GM12891 (cell line): ENCODE measurements around the gene OBP2B.

Experiments
- DNase-seq: peaks from one replicate; pipeline ENCODE4 v3.0.0; 2011; ENCODE audit warnings: low spot score; ENCODE audit not compliant: insufficient read length
- FAIRE-seq: peaks from 2 replicates; lab custom pipeline; 2011; peaks lifted over from hg19 to GRCh38; lab: Jason Lieb, UNC
- PAX5 ChIP-seq: IDR thresholded peaks from 2 replicates; pipeline ENCODE4 v1.6.1; 2011; ENCODE audit warnings: low read length, moderate library complexity, mild to moderate bottlenecking; ENCODE audit not compliant: insufficient read depth, severe bottlenecking
- POLR2A ChIP-seq: IDR thresholded peaks from 2 replicates; pipeline ENCODE4 v1.6.1; 2011; ENCODE audit warnings: low read depth, low read length, control low read depth
- POLR2AphosphoS5 ChIP-seq: IDR thresholded peaks from 2 replicates; pipeline ENCODE4 v1.6.1; 2011; ENCODE audit warnings: low read depth, low read length, control low read depth
- POU2F2 ChIP-seq: IDR thresholded peaks from 2 replicates; pipeline ENCODE4 v1.6.1; 2011; ENCODE audit warnings: low read depth, mild to moderate bottlenecking, control low read depth, low read length, moderate library complexity
- SPI1 ChIP-seq: IDR thresholded peaks from 2 replicates; pipeline ENCODE4 v1.6.1; 2011; ENCODE audit warnings: low read depth, low read length, control low read depth
- TAF1 ChIP-seq: IDR thresholded peaks from 2 replicates; pipeline ENCODE4 v1.6.1; 2011; ENCODE audit warnings: low read depth, low read length, control low read depth

OBP2B gene

DNA sequence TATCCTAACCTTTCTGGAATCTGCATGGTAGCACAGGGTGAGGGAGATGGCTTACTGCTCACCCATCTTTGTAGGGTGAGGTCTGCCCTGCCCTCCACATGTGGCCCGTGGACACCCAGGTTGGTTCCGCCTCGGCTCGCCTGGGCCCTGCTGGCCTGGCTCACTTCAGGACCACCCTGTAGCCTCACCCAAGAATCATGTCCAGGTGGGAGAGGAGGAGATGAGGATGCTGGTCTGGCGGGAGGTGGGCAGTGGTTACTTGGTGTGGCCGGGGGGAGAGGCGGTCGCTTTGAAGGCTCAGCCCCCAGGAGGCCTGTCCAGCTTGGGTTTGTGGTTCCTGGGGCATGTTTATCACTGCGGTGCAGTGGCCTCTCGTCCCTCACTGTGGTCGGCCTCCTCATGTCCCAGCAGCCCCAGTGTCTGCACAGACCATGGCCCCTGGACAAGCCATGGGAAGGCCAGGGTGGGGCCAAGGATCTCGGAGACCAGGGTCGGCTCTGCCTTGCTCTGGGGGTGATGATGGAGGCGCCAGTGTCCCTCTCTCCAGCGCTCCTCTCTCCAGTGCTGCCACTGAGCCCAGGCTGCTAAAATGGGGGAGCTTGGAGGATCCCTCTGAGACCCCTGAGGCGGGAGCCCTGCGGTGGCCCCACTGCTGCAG is 4.6 kb downstream of the OBP2B start:
- TF ChIP-seq POLR2AphosphoS5 (no peak), SPI1 (no peak), PAX5 (no peak), POU2F2 (no peak), TAF1 (no peak), POLR2A (no peak)
- DNase-seq (no peak), FAIRE-seq (no peak)

DNA sequence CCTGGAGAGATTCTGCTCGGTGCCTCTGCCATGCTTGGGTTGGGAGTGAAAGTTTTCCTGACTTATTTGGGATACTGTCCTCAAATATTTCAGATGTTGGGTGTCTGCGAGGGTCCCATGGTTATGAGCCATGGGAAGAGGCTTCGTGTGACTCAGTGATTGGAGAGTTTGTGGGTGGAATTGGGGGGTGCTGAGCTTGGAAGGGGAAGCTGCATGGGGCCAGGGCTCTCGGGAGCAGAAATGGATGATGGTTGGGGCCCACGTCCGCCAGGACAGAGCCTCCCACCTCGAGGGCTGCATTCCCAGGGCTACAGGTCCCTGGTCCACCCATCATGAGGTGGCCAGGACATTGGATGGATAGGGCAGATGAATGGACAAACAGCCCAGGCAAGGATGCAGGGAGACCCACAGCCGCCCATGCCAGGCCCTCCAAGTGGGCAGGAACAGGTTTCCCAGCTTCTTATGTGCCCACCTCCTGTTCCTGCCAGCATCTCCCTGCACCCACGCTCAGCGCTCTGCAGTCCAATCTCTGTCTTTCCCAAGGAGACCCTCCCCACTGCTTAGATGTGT is 5.5 kb downstream of the OBP2B start:
- DNase-seq (no peak), FAIRE-seq (no peak)

DNA sequence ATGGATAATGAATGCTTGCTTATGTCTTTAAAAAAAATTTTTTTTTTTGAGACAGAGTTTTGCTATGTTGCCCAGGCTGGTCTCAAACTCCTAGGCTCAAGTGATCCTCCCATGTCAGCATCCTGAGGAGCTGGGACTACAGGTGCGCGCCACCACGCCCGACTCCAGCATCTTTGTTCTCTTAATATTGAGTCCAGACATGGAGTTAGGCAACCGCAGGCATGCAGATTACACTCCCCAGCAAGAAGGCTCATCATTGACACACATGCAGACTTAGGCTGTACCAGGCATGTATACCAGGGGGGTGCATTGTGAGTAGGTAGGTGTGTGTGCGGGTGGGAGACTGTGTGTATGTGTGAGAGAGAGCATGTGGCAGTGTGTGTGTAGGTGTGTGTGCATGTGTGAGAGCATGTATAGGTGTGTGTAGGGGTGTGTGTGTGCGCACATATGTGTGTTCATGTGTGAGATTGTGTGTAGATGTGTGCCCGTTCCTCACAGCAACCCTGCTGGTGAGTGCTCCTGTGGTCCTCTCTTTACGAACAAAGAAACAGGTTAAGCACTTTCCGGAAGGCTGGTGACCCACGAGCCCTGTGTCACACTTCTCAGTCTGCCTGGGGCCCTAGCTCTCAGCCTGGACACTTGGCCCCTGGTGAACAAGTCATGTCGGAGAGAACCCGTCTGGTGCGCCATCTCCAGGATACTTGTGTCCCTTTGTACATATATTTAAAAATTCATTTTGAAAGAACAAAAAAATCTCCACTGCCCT is 6.2 kb downstream of the OBP2B start:
- DNase-seq (no peak), FAIRE-seq (no peak)
- TF ChIP-seq POU2F2 = no peak
- no peak for TF ChIP-seq POLR2A
- no peak for TF ChIP-seq SPI1
- TF ChIP-seq TAF1 = no peak
- TF ChIP-seq POLR2AphosphoS5 = no peak
- TF ChIP-seq PAX5 = no peak

More for the DNA sequence above, 5.5 kb downstream of the OBP2B start:
- TF ChIP-seq POLR2A = no peak
- no peak for TF ChIP-seq POLR2AphosphoS5
- no peak for TF ChIP-seq PAX5
- no peak for TF ChIP-seq POU2F2
- no peak for TF ChIP-seq SPI1
- TF ChIP-seq TAF1 = no peak

DNA sequence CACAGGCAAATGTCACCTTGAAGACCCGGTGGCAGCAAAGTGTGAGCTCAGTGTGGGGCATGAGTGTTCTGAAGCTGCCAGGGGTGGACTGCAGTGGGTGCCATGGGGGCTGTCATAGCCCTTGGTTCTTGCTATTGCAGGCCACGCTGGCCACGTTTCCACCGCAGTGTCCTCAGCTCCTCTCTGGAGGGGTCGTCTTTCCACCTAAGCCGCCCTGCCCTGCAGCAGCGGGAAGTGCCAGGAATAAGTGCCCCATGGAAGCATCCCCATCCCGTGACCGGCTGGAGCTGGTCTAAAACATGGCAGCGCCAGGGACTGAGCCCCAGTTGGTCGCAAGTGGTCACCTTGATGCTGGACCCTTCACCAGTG is 6.9 kb downstream of the OBP2B start:
- DNase-seq (no peak), FAIRE-seq (no peak)
- TF ChIP-seq SPI1 (no peak), TAF1 (no peak), POU2F2 (no peak), POLR2AphosphoS5 (no peak), PAX5 (no peak), POLR2A (no peak)

DNA sequence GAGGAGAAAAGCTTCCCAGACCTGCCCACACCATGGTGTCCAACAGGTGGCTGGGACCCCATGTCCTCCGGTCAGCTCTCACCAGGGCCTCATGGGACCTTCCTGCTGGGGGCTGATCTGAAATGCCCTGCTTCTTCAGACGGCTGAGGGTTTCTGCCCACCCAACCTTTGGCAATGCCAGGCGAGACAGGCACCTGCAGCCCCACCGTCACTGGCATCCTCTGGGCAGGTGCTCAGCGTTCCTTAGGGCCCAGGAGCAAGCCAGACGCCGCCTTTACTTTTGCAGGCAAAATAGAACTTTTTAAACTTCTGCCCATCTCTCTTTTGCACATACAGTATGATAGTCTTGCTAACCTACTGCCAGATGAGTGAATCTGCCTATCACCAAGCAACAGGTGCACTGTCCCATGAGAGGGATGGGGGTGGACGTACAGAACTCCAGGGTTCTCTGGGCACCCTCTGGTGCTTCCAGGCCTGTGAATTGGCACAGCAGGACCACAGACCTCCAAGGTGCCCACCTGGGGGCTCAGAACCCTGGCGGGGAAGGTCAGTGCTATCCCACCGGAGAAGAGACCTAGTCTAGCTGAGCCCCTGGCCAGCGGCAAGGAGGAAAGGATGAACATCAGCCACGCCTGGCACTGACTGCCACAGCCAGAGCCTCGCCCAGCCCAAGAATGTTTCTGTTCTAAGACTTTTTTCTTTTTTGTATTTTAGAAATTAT is 7.5 kb downstream of the OBP2B start:
- no peak for FAIRE-seq
- TF ChIP-seq PAX5 = no peak
- TF ChIP-seq POLR2AphosphoS5 = no peak
- DNase-seq = no peak

GRCh38 chr9:133200631-133201030 is 8.4 kb downstream of the OBP2B start:
- DNase-seq (no peak), FAIRE-seq (no peak)
- TF ChIP-seq POLR2AphosphoS5 = no peak
- no peak for TF ChIP-seq POLR2A
- no peak for TF ChIP-seq TAF1
- no peak for TF ChIP-seq POU2F2
- no peak for TF ChIP-seq PAX5
- no peak for TF ChIP-seq SPI1

DNA sequence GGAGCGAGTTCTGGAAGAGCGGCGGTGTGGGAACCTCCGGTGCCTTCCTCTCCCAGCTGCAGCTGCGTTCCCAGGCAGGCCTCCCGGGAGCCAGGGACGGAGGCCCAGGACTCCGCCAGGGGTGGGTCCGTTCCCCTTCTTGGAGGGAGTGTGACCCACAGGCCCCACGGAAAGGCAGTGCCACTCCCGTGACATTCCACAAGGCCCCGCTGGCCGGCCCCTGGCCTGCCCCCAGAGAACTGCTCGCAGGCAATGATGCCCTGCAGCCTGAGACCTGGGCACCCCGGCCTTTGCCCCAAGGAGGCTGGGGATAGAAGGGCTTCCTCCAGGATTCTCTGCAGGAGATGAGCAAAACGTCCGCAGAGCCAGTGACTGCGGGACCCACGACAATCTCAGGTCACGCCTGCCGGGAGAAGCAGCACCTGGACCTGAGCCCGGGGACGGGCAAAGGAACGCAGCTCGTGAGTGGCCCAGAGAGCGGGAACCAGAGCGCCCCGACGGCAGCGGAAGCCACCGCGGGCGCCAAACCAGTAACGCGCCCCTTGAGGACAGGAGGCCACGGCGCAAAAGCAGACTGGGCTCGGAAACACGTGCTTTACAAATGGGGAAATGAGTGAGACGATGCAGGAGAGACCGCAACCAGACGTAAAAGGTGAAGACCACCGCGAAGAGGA is 9.3 kb downstream of the OBP2B start:
- no peak for TF ChIP-seq POLR2AphosphoS5
- no peak for TF ChIP-seq POU2F2
- TF ChIP-seq TAF1 = no peak
- TF ChIP-seq PAX5 = no peak
- no peak for TF ChIP-seq SPI1
- no peak for TF ChIP-seq POLR2A
- no peak for FAIRE-seq
- DNase-seq = no peak

DNA sequence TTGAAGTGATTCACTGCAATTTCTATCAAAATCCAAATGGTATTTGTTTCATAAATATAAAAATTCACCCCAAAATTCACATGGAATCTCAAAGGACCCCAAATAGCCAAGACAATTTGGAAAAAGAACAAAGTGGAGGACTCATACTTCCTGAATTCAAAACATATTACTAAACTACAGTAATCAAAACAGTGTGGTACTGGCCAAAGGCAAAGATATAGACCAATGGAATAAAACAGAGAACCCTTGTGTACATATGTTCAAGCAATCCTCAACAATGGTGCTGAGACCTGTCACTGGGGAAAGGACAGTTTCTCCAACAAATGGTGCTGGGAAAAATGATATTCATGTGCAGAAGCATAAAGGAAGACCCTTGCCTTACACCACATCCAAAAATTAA is 14.0 kb downstream of the OBP2B start:
- FAIRE-seq = no peak
- DNase-seq = no peak
- TF ChIP-seq POLR2A = no peak
- TF ChIP-seq POLR2AphosphoS5 = no peak
- TF ChIP-seq PAX5 = no peak

- TF ChIP-seq PAX5 (no peak), SPI1 (no peak), POLR2A (no peak), POLR2AphosphoS5 (no peak), POU2F2 (no peak)
- FAIRE-seq = no peak
- no peak for DNase-seq
These were observed 14.5 kb downstream of the OBP2B start for GRCh38 chr9:133194597-133194996.
